Measurements from ENCODE around the gene OXER1.

OXER1 gene

DNA sequence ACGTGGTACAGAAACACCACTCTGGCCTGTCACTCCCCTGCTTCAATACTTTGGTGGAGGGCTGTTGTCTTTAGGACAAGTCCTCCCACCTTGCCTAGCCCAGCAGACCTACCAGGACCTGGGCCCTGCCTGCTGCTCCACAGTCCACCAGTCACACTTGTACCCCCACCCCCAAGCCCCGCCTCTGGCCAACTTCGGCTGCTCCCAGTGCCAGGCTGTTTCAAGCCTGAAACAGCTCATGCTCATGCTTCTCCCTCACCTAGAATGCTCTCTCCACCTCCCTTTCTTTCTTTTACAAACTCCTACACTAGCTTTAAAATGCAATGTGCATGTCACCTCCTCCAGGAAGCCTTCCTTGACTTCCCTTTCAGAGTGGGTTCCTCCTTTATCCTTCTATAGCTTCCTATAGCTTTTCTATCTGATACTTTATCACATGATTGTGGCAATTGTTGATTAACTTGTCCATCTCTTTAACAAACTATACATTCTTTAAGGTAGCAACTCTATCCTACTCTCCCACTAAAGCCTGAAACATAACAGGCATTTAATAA, 4.8 kb upstream of the OXER1 start:
- no peak for DNase-seq

GRCh38 chr2:42767899-42768705, 4.2 kb upstream of the OXER1 start:
- no peak for DNase-seq

- DNase-seq: no peak
These were observed 3.4 kb upstream of the OXER1 start for GRCh38 chr2:42767080-42767898.

- no peak for DNase-seq
These were observed 1.8 kb upstream of the OXER1 start for GRCh38 chr2:42765686-42766085.

DNA sequence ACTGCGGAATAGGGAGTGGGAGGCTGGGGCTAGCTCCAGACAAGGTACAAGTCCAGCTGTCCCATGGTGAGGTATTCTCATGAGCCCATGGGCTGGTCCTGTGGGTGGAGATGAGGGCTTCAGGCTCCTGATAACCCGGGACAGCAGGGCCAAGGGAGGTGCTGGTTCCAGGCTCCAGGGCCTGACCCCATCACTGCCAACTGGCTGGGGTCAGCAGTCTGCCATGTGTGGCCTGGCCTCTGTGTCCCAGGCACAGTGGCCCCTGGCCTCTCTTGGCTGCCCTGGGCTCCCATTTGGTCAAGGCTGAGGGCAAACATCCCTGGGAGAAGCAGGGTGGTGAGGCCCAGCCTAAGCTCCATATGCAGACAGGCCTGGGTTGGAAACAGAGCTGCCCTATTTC, 966 bp upstream of the OXER1 start:
- DNase-seq: no peak

DNA sequence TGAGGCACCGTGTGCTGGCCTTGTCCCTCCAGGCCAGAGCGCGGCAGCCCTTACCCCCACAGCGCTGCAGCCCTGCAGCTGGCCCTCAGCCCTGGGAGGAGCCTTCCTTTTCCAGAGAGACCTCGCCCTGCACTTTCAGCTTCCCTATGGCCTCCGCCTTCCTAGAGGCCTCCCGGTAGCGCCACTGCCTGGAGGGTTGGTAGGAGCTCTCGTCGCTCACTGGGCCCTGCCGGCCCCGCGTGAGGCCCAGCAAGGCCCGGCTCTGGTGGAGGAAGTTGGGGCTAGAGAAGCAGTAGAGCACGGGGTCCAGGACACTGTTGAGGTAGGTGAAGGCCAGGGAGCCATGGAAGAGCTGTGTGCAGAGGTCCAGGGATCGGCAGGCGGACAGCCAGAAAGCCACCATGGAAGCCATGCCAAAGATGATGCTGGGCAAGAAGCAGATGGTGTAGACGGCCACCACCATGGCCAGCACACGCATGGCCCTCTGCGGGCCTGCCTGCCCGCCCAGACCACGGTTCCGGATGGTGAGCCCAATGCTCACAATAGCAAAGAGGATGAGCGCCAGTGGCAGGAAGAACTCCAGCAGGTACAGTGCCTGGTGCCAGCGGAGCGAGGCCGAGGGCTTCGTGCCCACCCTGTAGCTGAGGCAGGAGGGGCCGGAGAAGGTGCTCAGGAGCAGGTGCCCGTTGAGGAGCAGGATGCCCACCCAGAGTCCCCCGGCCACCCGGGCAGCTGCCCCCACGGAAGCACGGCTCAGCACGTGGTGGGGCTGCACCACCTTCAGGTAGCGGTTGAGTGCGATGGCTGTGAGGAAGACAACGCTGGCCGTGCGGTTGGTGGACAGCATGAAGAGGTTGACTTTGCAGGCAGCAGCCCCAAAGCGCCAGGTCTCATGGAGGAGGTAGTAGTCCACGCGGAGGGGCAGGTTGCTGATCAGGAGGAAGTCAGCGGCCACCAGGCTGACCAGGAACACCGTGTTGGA, 821 bp downstream of the OXER1 start:
- no peak for DNase-seq

DNA sequence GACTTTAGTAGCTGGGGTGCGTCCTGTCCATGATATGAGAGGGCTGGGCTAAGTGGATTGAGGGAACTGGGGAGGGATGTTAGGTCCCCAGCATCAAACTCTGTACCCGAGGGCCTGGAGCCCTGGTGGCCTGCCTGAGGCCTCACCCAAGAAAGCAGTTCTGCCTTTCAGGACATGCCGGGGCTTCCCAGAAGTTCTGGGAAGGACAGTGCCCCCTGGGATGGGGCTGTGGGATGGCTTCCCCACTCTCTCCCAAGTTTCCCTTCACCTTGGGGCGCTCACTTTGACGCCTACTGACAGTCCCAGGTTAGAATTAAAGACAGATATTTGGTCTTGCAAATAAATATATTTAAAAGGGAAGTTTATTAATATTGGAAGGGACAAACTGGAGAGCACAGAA, 1.8 kb downstream of the OXER1 start:
- DNase-seq: no peak

- DNase-seq: no peak
These were observed 2.4 kb downstream of the OXER1 start for GRCh38 chr2:42761554-42761953.

- DNase-seq: no peak
These were observed 5.2 kb downstream of the OXER1 start for GRCh38 chr2:42758751-42759150.

DNA sequence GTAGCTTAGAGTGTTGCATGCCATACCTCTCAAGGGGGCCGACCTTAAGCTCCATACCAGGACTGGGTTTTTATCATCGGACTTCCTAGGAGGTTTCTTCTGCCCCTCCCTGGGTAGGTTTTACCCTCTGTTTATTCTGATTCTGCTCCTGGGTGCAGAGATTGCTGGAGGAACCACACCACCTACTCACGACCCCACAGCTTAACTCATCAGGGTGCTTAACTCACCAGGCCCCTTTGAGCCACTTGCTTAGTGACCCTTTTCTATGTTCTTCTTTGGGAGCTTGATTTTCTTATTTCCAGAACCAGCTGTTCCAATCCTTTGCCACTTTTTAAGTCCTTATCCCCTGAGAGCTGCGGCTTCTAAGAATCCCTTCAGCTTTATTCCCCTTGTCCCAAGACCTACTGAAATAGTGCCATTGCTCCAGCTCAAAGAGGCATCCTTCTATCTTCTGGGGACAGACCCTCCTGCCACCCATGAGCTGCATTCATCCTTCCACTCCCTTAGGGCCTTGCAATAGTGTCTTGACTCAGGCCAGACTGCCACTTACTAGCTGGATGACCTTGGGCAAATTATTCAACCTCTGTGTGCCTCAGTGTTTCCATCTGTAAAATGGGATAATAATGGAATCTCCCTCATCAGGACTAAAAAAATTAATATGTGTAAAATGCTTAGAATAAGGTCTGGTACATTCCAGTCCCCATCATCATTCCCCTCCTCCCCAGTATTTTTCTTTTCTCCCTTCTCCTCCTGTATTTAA, 5.8 kb downstream of the OXER1 start:
- DNase-seq: no peak

DNA sequence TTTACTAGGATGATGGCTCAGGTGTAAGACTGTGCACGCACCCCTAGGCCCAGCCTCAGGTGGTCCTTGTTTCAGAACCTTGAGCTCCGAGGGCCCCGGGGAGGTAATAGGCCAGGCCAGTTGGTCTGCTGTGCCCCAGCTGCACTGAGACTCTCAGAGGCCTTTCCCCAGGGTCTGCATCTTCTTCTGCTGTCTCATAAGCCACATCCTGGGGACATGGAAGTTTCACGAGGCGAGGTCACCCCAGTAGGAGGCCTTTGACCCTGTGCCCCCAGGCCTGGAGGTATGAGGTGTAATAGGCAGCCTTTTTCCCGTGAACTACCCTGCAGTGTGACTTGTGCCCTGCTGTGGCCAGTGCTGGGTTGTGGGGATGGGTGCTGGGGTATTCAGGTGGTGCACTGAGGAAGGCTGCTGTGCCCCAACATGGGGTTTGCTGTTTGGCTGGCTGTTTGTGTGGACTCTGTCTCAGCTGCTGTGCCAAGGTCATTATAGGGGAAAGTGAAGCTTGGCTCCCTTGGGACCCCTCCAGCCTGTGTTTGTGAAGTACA, 6.9 kb downstream of the OXER1 start:
- DNase-seq: no peak

DNA sequence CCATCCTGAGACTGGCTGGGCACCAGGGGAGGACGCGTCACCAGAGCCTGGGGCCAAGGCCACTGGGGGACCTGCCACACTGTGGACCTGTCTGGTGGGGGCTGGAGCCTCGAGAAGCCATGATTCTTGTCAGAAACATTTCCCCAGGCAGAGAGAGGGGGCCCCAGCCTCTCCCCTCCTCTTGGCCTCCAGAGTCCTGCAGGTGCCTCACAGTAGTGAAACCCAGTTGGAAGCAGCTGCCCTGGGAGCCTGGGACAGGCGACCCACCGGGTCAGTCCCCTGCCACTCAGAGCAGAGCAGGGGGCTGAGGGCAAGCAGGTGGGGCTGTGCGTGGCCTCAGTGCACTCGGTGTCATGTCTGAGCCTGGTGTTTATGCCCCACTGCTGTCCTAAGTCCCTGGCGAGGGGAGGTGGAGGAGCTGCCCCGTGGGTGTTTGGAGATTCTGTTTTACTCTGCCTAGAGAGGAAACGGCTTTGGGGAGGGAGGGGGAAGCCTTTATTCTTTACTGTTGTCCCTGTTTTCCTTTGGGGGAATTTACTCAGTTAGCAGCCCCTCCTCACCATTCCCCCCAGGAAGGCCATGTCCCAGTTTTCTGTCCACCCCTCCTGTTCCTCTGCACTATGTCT, 7.7 kb downstream of the OXER1 start:
- DNase-seq: no peak

GRCh38 chr2:42755191-42755880, 8.6 kb downstream of the OXER1 start:
- no peak for DNase-seq

GRCh38 chr2:42754776-42755140, 9.2 kb downstream of the OXER1 start:
- DNase-seq: no peak

DNA sequence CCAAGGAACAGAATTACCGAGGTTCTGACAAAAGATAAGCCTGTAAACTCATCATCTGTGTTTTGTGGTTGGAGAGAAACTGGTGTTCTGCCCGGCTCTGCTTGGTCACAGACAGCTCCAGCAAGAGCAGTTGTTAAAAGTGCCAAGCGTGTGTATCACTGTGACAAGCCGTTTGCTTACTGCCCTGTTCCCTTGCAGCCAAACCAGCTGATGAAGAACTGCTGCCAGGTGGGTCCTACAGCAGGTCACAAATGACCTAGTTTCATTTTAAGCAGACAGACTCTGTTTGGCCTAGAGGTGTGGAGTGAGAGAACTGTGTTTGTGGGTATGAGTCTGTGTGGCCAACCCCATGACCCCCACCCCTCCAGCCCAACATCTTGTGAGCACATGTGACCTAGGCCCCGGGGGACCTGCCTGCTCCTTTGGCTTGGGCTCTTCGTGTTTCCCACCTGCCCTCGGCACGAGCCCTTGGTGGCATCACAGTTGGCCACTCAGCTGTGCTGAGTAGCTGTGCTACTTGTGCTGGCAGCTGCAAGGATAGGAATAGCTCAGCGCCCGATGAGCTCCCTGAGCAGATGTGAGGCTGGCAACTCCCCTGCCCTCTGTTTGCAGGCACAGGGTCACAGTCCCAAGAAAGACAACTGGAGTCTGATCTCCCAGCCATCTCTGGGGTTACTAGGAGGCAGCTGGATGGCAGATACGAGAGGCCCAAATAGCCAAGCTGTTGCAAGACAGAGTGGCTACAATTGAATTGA, 9.7 kb downstream of the OXER1 start:
- DNase-seq: peak in 1 of 2 donors; percentile 39

DNA sequence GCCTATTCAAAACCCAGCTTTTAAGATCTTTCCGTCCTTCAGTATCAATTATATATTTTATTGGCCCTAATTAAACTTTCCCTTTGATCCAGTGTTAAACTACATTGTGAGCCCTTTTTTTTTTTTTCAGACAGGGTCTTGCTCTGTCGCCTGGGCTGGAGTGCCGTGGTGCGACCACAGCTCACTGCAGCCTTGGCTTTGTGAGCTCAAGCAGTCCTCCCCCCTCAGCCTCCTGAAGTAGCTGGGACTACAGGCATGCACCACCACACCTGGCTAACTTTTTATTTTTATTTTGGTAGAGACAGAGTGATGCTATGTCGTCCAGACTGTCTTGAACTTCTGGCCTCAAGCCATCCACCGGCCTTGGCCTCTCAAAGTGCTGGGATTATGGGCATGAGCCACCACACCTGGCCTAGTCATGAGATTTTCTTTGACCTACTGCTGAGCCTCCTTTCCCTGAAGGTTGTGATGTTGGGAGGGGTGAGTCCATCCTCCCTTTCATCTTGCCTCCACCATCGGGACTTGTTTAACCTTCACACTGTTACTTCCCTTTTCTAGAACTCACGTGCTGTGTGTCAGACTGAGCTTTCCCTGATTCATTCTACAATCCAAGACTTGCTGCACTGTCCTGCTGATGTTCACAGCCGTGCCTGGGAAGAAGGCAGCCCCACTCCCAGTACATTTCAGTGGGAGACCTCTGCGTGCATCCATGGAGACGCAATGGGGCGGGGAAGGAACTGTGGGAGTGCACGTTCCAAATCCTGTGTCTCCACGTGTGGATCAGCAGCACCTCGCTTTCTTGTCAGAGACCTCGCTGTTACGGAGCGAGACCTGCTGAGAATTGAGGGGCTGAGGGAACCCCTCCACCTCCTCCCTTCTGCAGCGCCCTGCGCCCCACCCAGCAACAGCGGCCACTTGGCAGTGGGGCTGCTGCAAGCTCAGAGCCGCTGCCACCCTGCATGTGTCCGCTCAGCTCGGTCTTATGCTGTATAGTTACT, 10.8 kb downstream of the OXER1 start:
- DNase-seq: no peak

DNA sequence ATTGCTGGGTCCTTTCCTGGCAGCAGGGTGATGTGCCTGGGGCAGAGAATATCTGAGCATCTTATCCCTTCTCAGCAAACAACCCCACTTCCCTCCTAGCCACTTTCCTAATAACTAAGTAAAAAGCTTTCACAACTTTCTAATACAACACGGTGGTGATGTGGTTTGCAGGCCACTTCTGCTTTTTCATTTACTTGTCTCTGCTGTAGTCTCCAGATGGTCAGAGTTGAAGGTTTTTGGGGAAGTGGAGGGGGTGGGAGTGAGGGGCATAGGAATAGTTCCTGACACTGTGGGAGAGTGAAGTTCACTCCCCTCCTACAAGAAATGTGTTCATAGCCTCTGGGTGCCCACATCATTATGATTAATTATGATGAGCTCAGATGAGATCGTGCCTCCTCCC, 11.6 kb downstream of the OXER1 start:
- DNase-seq: peak; percentile 14 to 64

DNA sequence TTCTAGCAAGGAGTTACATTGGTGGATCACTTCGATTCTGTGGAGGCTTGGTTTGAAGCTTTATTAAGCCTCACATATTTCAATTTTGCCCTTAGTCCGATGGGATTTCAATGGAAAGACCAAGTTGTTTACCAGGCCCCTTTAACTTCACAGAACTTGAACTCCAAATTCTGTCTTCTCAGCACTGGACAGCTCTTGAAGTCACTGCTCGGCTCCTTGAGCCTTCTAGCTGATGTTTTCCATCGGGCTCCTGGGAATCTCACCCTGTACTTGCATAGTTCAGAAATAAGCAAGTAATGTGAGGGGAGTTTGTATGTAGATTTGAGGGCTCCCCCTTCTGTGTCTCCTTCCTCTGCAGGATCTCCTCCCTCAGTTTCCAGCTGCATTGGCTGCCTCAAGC, 15.1 kb downstream of the OXER1 start:
- no peak for DNase-seq
